Panc1 (cell line): ENCODE measurements around the gene GPR18. TPM values are rescaled to one million over a fixed set of nuclear protein-coding genes. Genes with fewer than 3 reads are reported as not detected.

ENCODE experiments used
- ATAC-seq: fragments of 200-7000 bp; cut with Tn5 transposase; 2 replicates; pipeline ENCODE4 v1.9.1; 2020; ENCODE audit warnings: mild to moderate bottlenecking, moderate library complexity
- BruUV-seq: library from RNA; stranded (reverse); fragments of 400-500 nt; replicated peaks from 2 replicates; lab custom pipeline; 2021; lab: Mats Ljungman, UMichigan
- CTCF ChIA-PET: fragments of 300-600 bp; sonication (Branson Sonifier 250); formaldehyde crosslinking; loops from one replicate; lab custom pipeline; 2022; ENCODE audit warnings: antibody characterized with exemption; lab: Charles Lee
- POLR2A ChIA-PET: fragments of 300-600 bp; sonication (Branson Sonifier 250); formaldehyde crosslinking; loops from one replicate; lab custom pipeline; 2022; ENCODE audit warnings: antibody characterized with exemption; lab: Charles Lee
- DNase-seq: peaks from one replicate; pipeline ENCODE4 v3.0.0-alpha.2; 2010; ENCODE audit warnings: low read depth, low spot score
- H3K27ac ChIP-seq: 2 replicates; pipeline ENCODE4 v1.5.1; 2011; ENCODE audit warnings: mild to moderate bottlenecking, low read length, inconsistent platforms
- H3K27me3 ChIP-seq: fragments of 200-500 bp; sonication (Bioruptor generic); 2 replicates; pipeline ENCODE4 v1.6.0; 2014; ENCODE audit warnings: low read length, inconsistent platforms; ENCODE audit not compliant: control insufficient read depth, insufficient read depth
- H3K36me3 ChIP-seq: fragments of 200-500 bp; sonication (Bioruptor generic); 2 replicates; pipeline ENCODE4 v1.5.1; 2014; ENCODE audit warnings: inconsistent platforms, mild to moderate bottlenecking, low read length, moderate library complexity; ENCODE audit not compliant: control insufficient read depth, insufficient read depth
- H3K4me1 ChIP-seq: 2 replicates; pipeline ENCODE4 v1.5.1; 2011; ENCODE audit warnings: inconsistent platforms, mild to moderate bottlenecking, low read length, moderate library complexity; ENCODE audit not compliant: control insufficient read depth, insufficient read depth
- H3K4me3 ChIP-seq, 2 experiments: 2 replicates each; pipeline ENCODE4 v1.5.1; 2011 to 2012; ENCODE audit warnings: low read depth in 2 of 2, low read length in 2 of 2, mild to moderate bottlenecking in 2 of 2, inconsistent platforms in 1 of 2, moderate library complexity in 1 of 2
- H3K9me3 ChIP-seq: fragments of 200-500 bp; sonication (Bioruptor generic); 2 replicates; pipeline ENCODE4 v1.5.1; 2014; ENCODE audit warnings: low read depth, mild to moderate bottlenecking, inconsistent platforms, low read length, moderate library complexity; ENCODE audit not compliant: control insufficient read depth, insufficient read depth
- CTCF ChIP-seq: fragments of 450-650 bp; IDR thresholded peaks from 2 replicates; pipeline ENCODE4 v1.5.1; 2017; ENCODE audit warnings: mild to moderate bottlenecking
- POLR2AphosphoS5 ChIP-seq: IDR thresholded peaks from 2 replicates; pipeline ENCODE4 v1.6.1; 2012; ENCODE audit warnings: mild to moderate bottlenecking, low read depth, low read length, moderate library complexity
- REST ChIP-seq, 2 experiments: IDR thresholded peaks; 2 replicates each; pipeline ENCODE4 v1.6.1; 2011 to 2012; ENCODE audit warnings: low read depth in 2 of 2, control low read depth in 1 of 2, low read length in 1 of 2, mild to moderate bottlenecking in 1 of 2, moderate library complexity in 1 of 2; ENCODE audit not compliant: insufficient read depth in 1 of 2
- SIN3A ChIP-seq: IDR thresholded peaks from 2 replicates; pipeline ENCODE4 v1.6.1; 2012; ENCODE audit warnings: low read depth, mild to moderate bottlenecking, low read length, moderate library complexity, borderline replicate concordance; ENCODE audit not compliant: insufficient read depth
- TCF7L2 ChIP-seq: IDR thresholded peaks from 2 replicates; pipeline ENCODE4 v1.6.1; 2011; ENCODE audit warnings: mild to moderate bottlenecking, low read depth, low read length, inconsistent platforms
- in situ Hi-C: cut with HindIII; loops from 2 replicates; pipeline ENCODE4 v1.10.0; 2016; ENCODE audit warnings: low sequenced_read_pairs, low pct_unique_long_range_greater_than_20kb
- intact Hi-C: fragments of 100-400 bp; cut with micrococcal nuclease; formaldehyde crosslinking; loops from one replicate; pipeline ENCODE4 v1.10.0; 2022; ENCODE audit not compliant: unreplicated experiment
- total RNA-seq: library from RNA; stranded (reverse); gene quantifications from one replicate; pipeline ENCODE4 v1.2.1, GENCODE V29; 2021; ENCODE audit not compliant: unreplicated experiment

The GPR18 gene
- total RNA-seq, 1 experiment from 2014 or later = not detected

GRCh38 chr13:99257291-99257690 is 888 bp downstream of the GPR18 start:
- intact Hi-C loops = no loop called here
- no TSS peak for BruUV-seq
- no peak overlapping the region for H3K27ac ChIP-seq
- no peaks in the 10 kb centered on the region for H3K4me1 ChIP-seq
- TF ChIP-seq SIN3A = no peak
- no peak for TF ChIP-seq TCF7L2
- TF ChIP-seq REST (IDR thresholded peaks at IDR 0.05; ENCODE audit: insufficient read depth in 1 of 2, low read depth in 2 of 2, low read length in 1 of 2) = no peak
- TF ChIP-seq POLR2AphosphoS5 = no peak
- TF ChIP-seq CTCF = no peak
- no peak overlapping the region for H3K4me3 ChIP-seq
- no peaks in the 10 kb centered on the region for H3K9me3 ChIP-seq
- in situ Hi-C loops = no loop called here
- DNase-seq = no peak
- POLR2A ChIA-PET = no interaction called here
- no peaks in the 10 kb centered on the region; the same call in 1 of the 2 replicates for H3K36me3 ChIP-seq
- CTCF ChIA-PET = no interaction called here
- H3K27me3 ChIP-seq = no peaks in the 10 kb centered on the region
- ATAC-seq = no peak

- Histone ChIP-seq H3K4me3 (no peak overlapping the region), H3K27ac (no peak overlapping the region), H3K4me1 (no peaks in the 10 kb centered on the region), H3K9me3 (no peaks in the 10 kb centered on the region), H3K36me3 (no peaks in the 10 kb centered on the region; the same call in 1 of the 2 replicates), H3K27me3 (no peaks in the 10 kb centered on the region)
- CTCF ChIA-PET = no interaction called here
- intact Hi-C loops (no loop called here), in situ Hi-C loops (no loop called here)
- ATAC-seq = no peak
- no peak for TF ChIP-seq REST (IDR thresholded peaks at IDR 0.05; ENCODE audit: insufficient read depth in 1 of 2, low read depth in 2 of 2, low read length in 1 of 2)
- no peak for TF ChIP-seq CTCF
- no peak for TF ChIP-seq SIN3A
- TF ChIP-seq POLR2AphosphoS5 = no peak
- TF ChIP-seq TCF7L2 = no peak
- BruUV-seq = no TSS peak
- no peak for DNase-seq
- POLR2A ChIA-PET = no interaction called here
Measured at GRCh38 chr13:99256709-99257108, 1.5 kb downstream of the GPR18 start.
